Liver (tissue), 9 donors: ENCODE measurements around the gene SCD5. TPM values are rescaled to one million over a fixed set of nuclear protein-coding genes. Genes with fewer than 3 reads are reported as not detected.
"Not testable (repeated sequence)": the region's sequence is repeated elsewhere in the genome, so short reads cannot be mapped to it uniquely, and the experiment has no call there.

Experiments used
- DNase-seq: peaks from one replicate; pipeline ENCODE4 v3.0.0-alpha.2; 2017; ENCODE audit warnings: low spot score
- H3K27ac ChIP-seq, 2 donors: one replicate each; pipeline ENCODE4 v1.7.0; 2013; ENCODE audit warnings: inconsistent platforms in 2 of 2, low read length in 2 of 2, control low read depth in 1 of 2, low read depth in 1 of 2, mild to moderate bottlenecking in 1 of 2
- H3K27me3 ChIP-seq, 4 donors: one replicate each; pipeline versions ENCODE4 v1.6.1 to v1.7.0; 2013; ENCODE audit warnings: low read length in 3 of 4, inconsistent platforms in 1 of 4, mild to moderate bottlenecking in 1 of 4, moderate library complexity in 1 of 4; ENCODE audit not compliant: control insufficient read depth in 4 of 4, insufficient read depth in 4 of 4
- H3K36me3 ChIP-seq, 4 donors: one replicate each; pipeline versions ENCODE4 v1.6.1 to v1.7.0; 2013; ENCODE audit warnings: low read length in 3 of 4, mild to moderate bottlenecking in 3 of 4, low read depth in 1 of 4, moderate library complexity in 1 of 4; ENCODE audit not compliant: control insufficient read depth in 4 of 4, insufficient read depth in 3 of 4
- H3K4me1 ChIP-seq, 4 donors: one replicate each; pipeline versions ENCODE4 v1.6.1 to v1.7.0; 2013; ENCODE audit warnings: low read length in 3 of 4, mild to moderate bottlenecking in 3 of 4, moderate library complexity in 1 of 4; ENCODE audit not compliant: control insufficient read depth in 4 of 4, insufficient read depth in 4 of 4
- H3K4me3 ChIP-seq, 3 donors: one replicate each; pipeline versions ENCODE4 v1.6.1 to v1.7.0; 2013; ENCODE audit warnings: low read length in 3 of 3, control low read depth in 1 of 3, low read depth in 1 of 3, mild to moderate bottlenecking in 1 of 3
- H3K9ac ChIP-seq, 2 donors: one replicate each; pipeline ENCODE4 v1.7.0; 2013; ENCODE audit warnings: low read length in 2 of 2, mild to moderate bottlenecking in 2 of 2, moderate library complexity in 2 of 2, control low read depth in 1 of 2, low read depth in 1 of 2
- H3K9me3 ChIP-seq, 4 donors: one replicate each; pipeline versions ENCODE4 v1.6.1 to v1.7.0; 2013; ENCODE audit warnings: low read length in 3 of 4; ENCODE audit not compliant: control insufficient read depth in 4 of 4
- ATF3 ChIP-seq: IDR thresholded peaks from 2 replicates; pipeline ENCODE4 v1.6.1; 2016; ENCODE audit warnings: antibody characterized with exemption
- CTCF ChIP-seq: fragments of 150-350 bp; IDR thresholded peaks from 2 replicates; pipeline ENCODE4 v1.5.1; 2017; ENCODE audit warnings: improper control_type of control experiment, low read depth, low read length; ENCODE audit not compliant: missing input control
- EGR1 ChIP-seq, 2 donors: IDR thresholded peaks; 2 replicates each; pipeline ENCODE4 v1.6.1; 2016 to 2018; ENCODE audit warnings: antibody characterized with exemption in 2 of 2, low read depth in 2 of 2
- FOXA2 ChIP-seq: IDR thresholded peaks from 2 replicates; pipeline ENCODE4 v1.6.1; 2016; ENCODE audit warnings: antibody characterized with exemption
- GABPA ChIP-seq, 2 donors: IDR thresholded peaks in 1 of 2; conservative IDR thresholded peaks in 1 of 2; 2 replicates each; pipeline ENCODE4 v1.6.1; 2016; ENCODE audit warnings: antibody characterized with exemption in 2 of 2, mild to moderate bottlenecking in 1 of 2, moderate library complexity in 1 of 2
- HNF4A ChIP-seq, 2 donors: conservative IDR thresholded peaks; 2 replicates each; pipeline ENCODE4 v1.6.1; 2016; ENCODE audit warnings: antibody characterized with exemption in 2 of 2, mild to moderate bottlenecking in 2 of 2
- HNF4G ChIP-seq: IDR thresholded peaks from 2 replicates; pipeline ENCODE4 v1.6.1; 2016; ENCODE audit warnings: antibody characterized with exemption
- JUND ChIP-seq, 2 donors: IDR thresholded peaks; 2 replicates each; pipeline ENCODE4 v1.6.1; 2016; ENCODE audit warnings: antibody characterized with exemption in 2 of 2
- MAX ChIP-seq: IDR thresholded peaks from 2 replicates; pipeline ENCODE4 v1.6.1; 2016; ENCODE audit warnings: antibody characterized with exemption
- NR2F2 ChIP-seq: IDR thresholded peaks from 2 replicates; pipeline ENCODE4 v1.6.1; 2016; ENCODE audit warnings: antibody characterized with exemption
- RAD21 ChIP-seq, 2 donors: IDR thresholded peaks; 2 replicates each; pipeline ENCODE4 v1.6.1; 2016; ENCODE audit warnings: antibody characterized with exemption in 2 of 2, mild to moderate bottlenecking in 2 of 2
- REST ChIP-seq: IDR thresholded peaks from 2 replicates; pipeline ENCODE4 v1.6.1; 2016; ENCODE audit warnings: antibody characterized with exemption, mild to moderate bottlenecking
- RXRA ChIP-seq, 2 donors: IDR thresholded peaks; 2 replicates each; pipeline ENCODE4 v1.6.1; 2017 to 2018; ENCODE audit warnings: antibody characterized with exemption in 2 of 2, mild to moderate bottlenecking in 1 of 2
- SP1 ChIP-seq: IDR thresholded peaks from 2 replicates; pipeline ENCODE4 v1.6.1; 2018; ENCODE audit warnings: antibody characterized with exemption, mild to moderate bottlenecking
- TAF1 ChIP-seq: conservative IDR thresholded peaks from 2 replicates; pipeline ENCODE4 v1.6.1; 2016; ENCODE audit warnings: antibody characterized with exemption, mild to moderate bottlenecking
- YY1 ChIP-seq: IDR thresholded peaks from 2 replicates; pipeline ENCODE4 v1.6.1; 2016; ENCODE audit warnings: antibody characterized with exemption, mild to moderate bottlenecking
- ZBTB33 ChIP-seq: IDR thresholded peaks from 2 replicates; pipeline ENCODE4 v1.6.1; 2016; ENCODE audit warnings: antibody characterized with exemption
- WGBS: extraction: QIAGEN DNeasy Blood & Tissue Kit; methylation state at CpG from one replicate; pipeline ENCODE4 v1.1.7; 2013; 5-methylcytosine and 5-hydroxymethylcytosine counted together
- polyA plus RNA-seq, 2 donors: library from polyadenylated mRNA; stranded (reverse) in 1 of 2; unstranded in 1 of 2; fragments of 200-250 nt in 1 of 2; fragments of >200 nt in 1 of 2; fragmentation: Nextera tagmentation in 1 of 2; extraction: Ambion mirVana in 1 of 2; gene quantifications; one replicate each; pipeline versions ENCODE4 v1.2.1 to v1.2.3, GENCODE V29; 2013 to 2015
- total RNA-seq, 2 donors: library from RNA; depleted of rRNA; stranded (reverse); fragments of >200 nt; gene quantifications; one replicate each; pipeline ENCODE4 v1.2.3, GENCODE V29; 2014
- donor health status: healthy.
- donor health status: healthy.
- donor health status: healthy.
- donor health status: healthy.
- donor health status: healthy.

Gene SCD5
- total and polyA plus RNA-seq, 4 donors, result 0.14 to 1.9 (median 0.57) TPM

GRCh38 chr4:82818664-82819662 lies 20.4 kb upstream of the SCD5 start:
- no peaks in the 10 kb centered on the region for H3K9me3 ChIP-seq
- 96% methylated on average over 2 of the region's 2 CpGs for WGBS
- no peaks in the 10 kb centered on the region for H3K27me3 ChIP-seq
- no peak overlapping the region for H3K9ac ChIP-seq
- peaks cover 18 to 58% (median 54%) of the 10 kb centered on the region in 4 donors for H3K36me3 ChIP-seq
- no peak overlapping the region for H3K4me3 ChIP-seq
- H3K27ac ChIP-seq, result no peak overlapping the region
- H3K4me1 ChIP-seq, result no peaks in the 10 kb centered on the region
- TF ChIP-seq RXRA (IDR thresholded peaks at IDR 0.05) (no peak), TAF1 (no peak)
- no peak for DNase-seq

GRCh38 chr4:82816874-82817273 lies 18.3 kb upstream of the SCD5 start:
- H3K36me3 ChIP-seq, result peaks cover 11 to 39% (median 36%) of the 10 kb centered on the region in 4 donors
- not testable (repeated sequence) for H3K9ac ChIP-seq, H3K4me3 ChIP-seq, H3K27ac ChIP-seq, DNase-seq, H3K27me3 ChIP-seq, H3K4me1 ChIP-seq, H3K9me3 ChIP-seq
- 98% methylated on average over 6 of the region's 6 CpGs for WGBS

GRCh38 chr4:82814034-82814433 lies 15.4 kb upstream of the SCD5 start:
- Histone ChIP-seq H3K27me3 (no peaks in the 10 kb centered on the region), H3K4me3 (no peak overlapping the region), H3K9me3 (no peaks in the 10 kb centered on the region), H3K36me3 (peaks cover 7 to 17% (median 15%) of the 10 kb centered on the region in 4 donors), H3K9ac (no peak overlapping the region), H3K4me1 (peaks cover 0 to 6% (median 6%) of the 10 kb centered on the region in 4 donors), H3K27ac (no peak overlapping the region)
- DNase-seq, result no peak
- no peak for TF ChIP-seq MAX
- no peak for TF ChIP-seq FOXA2
- no peak for TF ChIP-seq ATF3
- no peak for TF ChIP-seq SP1
- no peak for TF ChIP-seq NR2F2
- TF ChIP-seq CTCF, result no peak
- no peak for TF ChIP-seq JUND (IDR thresholded peaks at IDR 0.05)
- no peak for TF ChIP-seq YY1
- TF ChIP-seq ZBTB33, result no peak
- TF ChIP-seq TAF1, result no peak
- no peak for TF ChIP-seq GABPA (IDR thresholded peaks at IDR 0.05 in 1 of 2, conservative IDR thresholded peaks at IDR 0.05 in 1 of 2)
- TF ChIP-seq HNF4G, result no peak
- TF ChIP-seq HNF4A (conservative IDR thresholded peaks at IDR 0.05), result no peak
- TF ChIP-seq REST, result no peak
- no peak for TF ChIP-seq RAD21 (IDR thresholded peaks at IDR 0.05)
- TF ChIP-seq EGR1 (IDR thresholded peaks at IDR 0.05; ENCODE audit: low read depth in 2 of 2), result no peak
- WGBS, result 94% methylated on average over 1 of the region's 1 CpG
